TTC549 (cell line): ENCODE measurements around the gene ZFPM1.

ENCODE experiments used
- FAIRE-seq: peaks from 2 replicates; lab custom pipeline; 2012; peaks lifted over from hg19 to GRCh38; lab: Jason Lieb, UNC

ZFPM1 gene

GRCh38 chr16:88529596-88529995 is 76.5 kb downstream of the ZFPM1 start:
- no peak for FAIRE-seq

- no peak for FAIRE-seq
Observed at GRCh38 chr16:88530051-88530857, 77.2 kb downstream of the ZFPM1 start.

- no peak for FAIRE-seq
Observed at GRCh38 chr16:88530858-88531203, 77.8 kb downstream of the ZFPM1 start.

- no peak for FAIRE-seq
Observed at GRCh38 chr16:88531346-88531745, 78.3 kb downstream of the ZFPM1 start.

- FAIRE-seq: no peak
Observed at GRCh38 chr16:88531931-88532433, 78.9 kb downstream of the ZFPM1 start.

- FAIRE-seq: no peak
Observed at GRCh38 chr16:88532434-88533241, 79.6 kb downstream of the ZFPM1 start.

GRCh38 chr16:88533381-88533917 is 80.4 kb downstream of the ZFPM1 start:
- no peak for FAIRE-seq

GRCh38 chr16:88533932-88534637 is 81.0 kb downstream of the ZFPM1 start:
- no peak for FAIRE-seq

- FAIRE-seq: no peak
Observed at GRCh38 chr16:88534638-88535190, 81.6 kb downstream of the ZFPM1 start.

- FAIRE-seq: no peak
Observed at GRCh38 chr16:88535191-88535856, 82.2 kb downstream of the ZFPM1 start.

GRCh38 chr16:88535857-88536222 is 82.8 kb downstream of the ZFPM1 start:
- no peak for FAIRE-seq

- no peak for FAIRE-seq
Observed at GRCh38 chr16:88536510-88536909, 83.4 kb downstream of the ZFPM1 start.

GRCh38 chr16:88536971-88537751 is 84.1 kb downstream of the ZFPM1 start:
- no peak for FAIRE-seq

GRCh38 chr16:88537859-88538258 is 84.8 kb downstream of the ZFPM1 start:
- no peak for FAIRE-seq

- no peak for FAIRE-seq
Observed at GRCh38 chr16:88538366-88539060, 85.4 kb downstream of the ZFPM1 start.

- no peak for FAIRE-seq
Observed at GRCh38 chr16:88539261-88539651, 86.2 kb downstream of the ZFPM1 start.

- no peak for FAIRE-seq
Observed at GRCh38 chr16:88539652-88540345, 86.7 kb downstream of the ZFPM1 start.

GRCh38 chr16:88540346-88540977 is 87.4 kb downstream of the ZFPM1 start:
- FAIRE-seq: no peak
